HG02981 (cell line): ENCODE results near the gene RUVBL2.
"Not testable (repeated sequence)": the region's sequence is repeated elsewhere in the genome, so short reads cannot be mapped to it uniquely, and the experiment has no call there.

Source experiments
- ATAC-seq: cut with Tn5 transposase; IDR thresholded peaks from one replicate; pipeline ENCODE4 v1.9.1; 2021; ENCODE audit warnings: mild to moderate bottlenecking, moderate library complexity; ENCODE audit not compliant: unreplicated experiment

RUVBL2 gene

GRCh38 chr19:49042177-49042576 is 48.5 kb downstream of the RUVBL2 start:
- no peak for ATAC-seq

GRCh38 chr19:49042666-49043065 is 49.0 kb downstream of the RUVBL2 start:
- not testable (repeated sequence) for ATAC-seq

GRCh38 chr19:49043548-49043947 is 49.9 kb downstream of the RUVBL2 start, which contains the start of gene CGB5:
CGB5 (plus strand) TSS chr19:49043848; CDS start chr19:49044210, 362 bp downstream.
- ATAC-seq = not testable (repeated sequence)

- not testable (repeated sequence) for ATAC-seq
These were observed 55.3 kb downstream of the RUVBL2 start, which contains the start of gene CGB8 for GRCh38 chr19:49049011-49049410. CGB8 (minus strand) TSS chr19:49049111; CDS start chr19:49048739, 372 bp downstream.

GRCh38 chr19:49049834-49050233 is 56.1 kb downstream of the RUVBL2 start:
- not testable (repeated sequence) for ATAC-seq

- ATAC-seq = not testable (repeated sequence)
These were observed 56.8 kb downstream of the RUVBL2 start for GRCh38 chr19:49050376-49051033.

- no peak for ATAC-seq
These were observed 62.6 kb downstream of the RUVBL2 start for GRCh38 chr19:49056101-49056901.

GRCh38 chr19:49056902-49057596 is 63.4 kb downstream of the RUVBL2 start:
- ATAC-seq = not testable (repeated sequence)

- no peak for ATAC-seq
These were observed 64.0 kb downstream of the RUVBL2 start, which contains the start of gene CGB7 for GRCh38 chr19:49057636-49058234. CGB7 (minus strand) TSS chr19:49057749; CDS start chr19:49055375, 2,374 bp downstream.

GRCh38 chr19:49058562-49058961 is 64.9 kb downstream of the RUVBL2 start:
- no peak for ATAC-seq

GRCh38 chr19:49059053-49059452 is 65.4 kb downstream of the RUVBL2 start:
- ATAC-seq = no peak

- ATAC-seq = no peak
These were observed 67.3 kb downstream of the RUVBL2 start for GRCh38 chr19:49061000-49061399.

GRCh38 chr19:49061445-49061844 is 67.8 kb downstream of the RUVBL2 start:
- no peak for ATAC-seq

GRCh38 chr19:49064029-49064629 is 70.4 kb downstream of the RUVBL2 start:
- no peak for ATAC-seq

- no peak for ATAC-seq
These were observed 71.3 kb downstream of the RUVBL2 start, which contains the start of gene NTF4 for GRCh38 chr19:49064768-49065611. NTF4 (minus strand) TSS chr19:49064818; CDS start chr19:49061997, 2,821 bp downstream.
